HepG2 (cell line): ENCODE measurements around the gene TAF6. TPM values are rescaled to one million over a fixed set of nuclear protein-coding genes. Genes with fewer than 3 reads are reported as not detected.

Experiments
- CREM ChIP-seq, 2 experiments: sonication (generic) in 1 of 2; formaldehyde crosslinking in 1 of 2; IDR thresholded peaks; 2 replicates each; pipeline versions ENCODE4 v1.4.0 to v1.6.1; 2016 to 2020; ENCODE audit warnings: antibody characterized with exemption in 1 of 2, mild to moderate bottlenecking in 1 of 2, missing genetic modification reagents in 1 of 2
- FOXC1 ChIP-seq: sonication (generic); formaldehyde crosslinking; IDR thresholded peaks from 2 replicates; pipeline ENCODE4 v1.8.0; 2022; ENCODE audit warnings: mild to moderate bottlenecking, missing genetic modification reagents, borderline replicate concordance
- HMG20B ChIP-seq: conservative IDR thresholded peaks from 2 replicates; pipeline ENCODE4 v1.6.1; 2016; ENCODE audit warnings: missing genetic modification reagents, missing compliant biosample characterization
- KDM5A ChIP-seq: fragments of 200-600 bp; sonication (generic); IDR thresholded peaks from 2 replicates; pipeline ENCODE4 v1.7.0; 2018; ENCODE audit warnings: antibody characterized with exemption, mild to moderate bottlenecking, low read length, borderline replicate concordance
- NCOA2 ChIP-seq: sonication (generic); formaldehyde crosslinking; IDR thresholded peaks from 2 replicates; pipeline ENCODE4 v1.8.0; 2022; ENCODE audit warnings: inconsistent platforms
- NFYB ChIP-seq: sonication (generic); formaldehyde crosslinking; IDR thresholded peaks from 2 replicates; pipeline ENCODE4 v1.4.0; 2020; ENCODE audit warnings: missing genetic modification reagents
- NR2C2 ChIP-seq: sonication (generic); formaldehyde crosslinking; IDR thresholded peaks from 2 replicates; pipeline ENCODE4 v1.4.0; 2020; ENCODE audit warnings: missing genetic modification reagents, mild to moderate bottlenecking, moderate library complexity, borderline replicate concordance
- POLR2AphosphoS5 ChIP-seq: IDR thresholded peaks from 2 replicates; pipeline ENCODE4 v1.6.1; 2012; ENCODE audit warnings: low read depth, low read length
- SIN3B ChIP-seq: fragments of 150-350 bp; IDR thresholded peaks from 2 replicates; pipeline ENCODE4 v1.6.1; 2014; ENCODE audit warnings: low read length
- SMARCC2 ChIP-seq: fragments of 450-650 bp; IDR thresholded peaks from 2 replicates; pipeline ENCODE4 v1.6.1; 2017; ENCODE audit warnings: antibody characterized with exemption, mild to moderate bottlenecking
- TMF1 ChIP-seq: sonication (generic); formaldehyde crosslinking; IDR thresholded peaks from 2 replicates; pipeline ENCODE4 v1.8.1; 2022; ENCODE audit warnings: low read depth, missing genetic modification reagents
- ZFP1 ChIP-seq: IDR thresholded peaks from 2 replicates; pipeline ENCODE4 v1.6.1; 2016
- ZKSCAN1 ChIP-seq: fragments of 150-350 bp; IDR thresholded peaks from 2 replicates; pipeline ENCODE4 v1.6.1; 2014; ENCODE audit warnings: low read length
- ZNF274 ChIP-seq: sonication (generic); formaldehyde crosslinking; IDR thresholded peaks from 2 replicates; pipeline ENCODE4 v1.5.1; 2020; ENCODE audit warnings: mild to moderate bottlenecking, missing genetic modification reagents
- ZNF460 ChIP-seq: sonication (generic); formaldehyde crosslinking; IDR thresholded peaks from 2 replicates; pipeline ENCODE4 v1.5.1; 2020; ENCODE audit warnings: missing genetic modification reagents, mild to moderate bottlenecking, borderline replicate concordance
- ZNF550 ChIP-seq: sonication (generic); formaldehyde crosslinking; IDR thresholded peaks from 2 replicates; pipeline ENCODE4 v1.4.0; 2020; ENCODE audit warnings: mild to moderate bottlenecking, missing genetic modification reagents, borderline replicate concordance
- ZNF766 ChIP-seq: sonication (generic); formaldehyde crosslinking; IDR thresholded peaks from 2 replicates; pipeline ENCODE4 v1.5.0; 2020; ENCODE audit warnings: missing genetic modification reagents, borderline replicate concordance
- ZNF772 ChIP-seq: sonication (generic); formaldehyde crosslinking; IDR thresholded peaks from 2 replicates; pipeline ENCODE4 v1.5.0; 2020; ENCODE audit warnings: mild to moderate bottlenecking, missing genetic modification reagents
- ZSCAN12 ChIP-seq: sonication (generic); formaldehyde crosslinking; IDR thresholded peaks from 2 replicates; pipeline ENCODE4 v1.9.0; 2021; ENCODE audit warnings: mild to moderate bottlenecking, missing genetic modification reagents
- ZSCAN20 ChIP-seq: sonication (generic); formaldehyde crosslinking; IDR thresholded peaks from 2 replicates; pipeline ENCODE4 v1.4.0; 2020; ENCODE audit warnings: missing genetic modification reagents, mild to moderate bottlenecking, borderline replicate concordance
- polyA plus RNA-seq, 8 experiments: library from polyadenylated mRNA; depleted of rRNA in 3 of 8; stranded (reverse) in 7 of 8; unstranded in 1 of 8; fragments of >200 nt; fragmentation: Illumina TruSeq in 4 of 8; extraction: Trizol in 4 of 8; gene quantifications; 2 replicates each; pipeline versions ENCODE4 v1.2.1 to v1.2.3, GENCODE V29; 2011 to 2016; ENCODE audit warnings: low read depth in 4 of 8, missing spikeins in 1 of 8, mixed read lengths in 1 of 8; ENCODE audit not compliant: insufficient read depth in 1 of 8
- total RNA-seq, 5 experiments: library from RNA; depleted of rRNA; stranded (reverse); fragments of >200 nt; fragmentation: Illumina TruSeq; extraction: Trizol; gene quantifications; 2 replicates each; pipeline ENCODE4 v1.2.3, GENCODE V29; 2016; ENCODE audit warnings: low read depth in 1 of 5
- TF ChIP-seq, protein P1 (sequence below): sonication (generic); formaldehyde crosslinking; IDR thresholded peaks from 2 replicates; pipeline ENCODE4 v1.4.0; 2020; ENCODE audit warnings: mild to moderate bottlenecking, missing genetic modification reagents
- TF ChIP-seq, protein P2 (sequence below): sonication (generic); formaldehyde crosslinking; IDR thresholded peaks from 2 replicates; pipeline ENCODE4 v1.5.0; 2020; ENCODE audit warnings: mild to moderate bottlenecking, missing genetic modification reagents
- TF ChIP-seq, protein P3 (sequence below), 2 experiments: IDR thresholded peaks; 2 replicates each; pipeline ENCODE4 v1.6.1; 2011 to 2012; ENCODE audit warnings: low read length in 2 of 2, borderline replicate concordance in 1 of 2, low read depth in 1 of 2, mild to moderate bottlenecking in 1 of 2, moderate library complexity in 1 of 2
- TF ChIP-seq, protein P4 (sequence below): sonication (generic); formaldehyde crosslinking; IDR thresholded peaks from 2 replicates; pipeline ENCODE4 v1.5.1; 2020; ENCODE audit warnings: missing genetic modification reagents, mild to moderate bottlenecking, borderline replicate concordance

The TAF6 gene
- total and polyA plus RNA-seq, 2 of the 13 experiments (the other 11 are each of a cell fraction or from before 2014, with no cell fraction given): 12.9 to 18.8 TPM

DNA sequence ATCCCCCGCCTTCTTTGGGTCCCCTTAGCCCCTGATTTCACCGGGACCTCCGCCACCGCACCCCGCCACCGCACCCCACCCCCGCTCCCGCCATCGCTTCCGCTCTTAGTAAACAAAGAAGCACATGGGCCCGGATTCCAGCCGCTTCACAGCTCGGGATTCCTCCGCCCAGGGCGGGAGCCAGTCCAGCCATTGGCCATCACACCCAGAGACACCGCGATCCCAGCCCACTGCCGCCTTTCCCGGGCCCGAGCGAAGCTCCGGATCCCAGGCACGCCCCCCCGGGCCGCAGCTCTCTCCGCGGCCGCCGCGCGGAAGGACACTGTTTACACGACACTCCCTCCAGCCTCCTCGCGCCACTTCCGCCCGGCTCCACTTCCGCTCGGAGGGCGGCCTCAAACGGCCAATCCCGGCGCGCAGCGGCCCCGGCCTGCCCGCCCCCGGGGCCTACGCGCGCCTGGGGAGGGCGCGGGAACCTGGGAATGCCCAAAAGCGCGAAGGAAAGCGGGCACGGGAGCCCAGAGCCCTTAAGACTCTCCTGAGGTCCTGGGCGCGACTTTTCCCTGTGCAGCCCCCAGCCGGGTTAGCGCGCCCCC is 18.6 kb downstream of the TAF6 start (continued):
- TF ChIP-seq CREM (IDR thresholded peaks at IDR 0.05) (peak; percentile 52; the same call in 1 of the 2 replicates), CREM (CRISPR knock-in tag; IDR thresholded peaks at IDR 0.05) (0 out of 2 replicates have a peak, but pooled peaks have one; percentile 44), NCOA2 (CRISPR knock-in tag) (no peak), ZNF550 (no peak), SIN3B (peak; percentile 73), FOXC1 (CRISPR knock-in tag) (peak; percentile 56; the same call in 1 of the 2 replicates), ZSCAN20 (CRISPR knock-in tag) (no peak), ZNF460 (no peak), HMG20B (CRISPR knock-in tag) (0 out of 2 replicates have a peak, but pooled peaks have one; percentile 14), ZSCAN12 (CRISPR knock-in tag) (no peak), SMARCC2 (no peak), ZNF274 (peak; percentile 68; the same call in 1 of the 2 replicates), ZFP1 (CRISPR knock-in tag) (no peak; the same call in 1 of the 2 replicates), TMF1 (CRISPR knock-in tag) (0 out of 2 replicates have a peak, but pooled peaks have one; percentile 16), NR2C2 (CRISPR knock-in tag) (peak; percentile 79), ZNF766 (no peak), POLR2AphosphoS5 (no peak), ZNF772 (CRISPR knock-in tag) (peak; percentile 93), NFYB (CRISPR knock-in tag) (peak; percentile 86), ZKSCAN1 (no peak), KDM5A (peak; percentile 81)
- TF ChIP-seq, protein P1, sequence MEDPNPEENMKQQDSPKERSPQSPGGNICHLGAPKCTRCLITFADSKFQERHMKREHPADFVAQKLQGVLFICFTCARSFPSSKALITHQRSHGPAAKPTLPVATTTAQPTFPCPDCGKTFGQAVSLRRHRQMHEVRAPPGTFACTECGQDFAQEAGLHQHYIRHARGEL (CRISPR knock-in tag): no peak
- TF ChIP-seq, protein P2, sequence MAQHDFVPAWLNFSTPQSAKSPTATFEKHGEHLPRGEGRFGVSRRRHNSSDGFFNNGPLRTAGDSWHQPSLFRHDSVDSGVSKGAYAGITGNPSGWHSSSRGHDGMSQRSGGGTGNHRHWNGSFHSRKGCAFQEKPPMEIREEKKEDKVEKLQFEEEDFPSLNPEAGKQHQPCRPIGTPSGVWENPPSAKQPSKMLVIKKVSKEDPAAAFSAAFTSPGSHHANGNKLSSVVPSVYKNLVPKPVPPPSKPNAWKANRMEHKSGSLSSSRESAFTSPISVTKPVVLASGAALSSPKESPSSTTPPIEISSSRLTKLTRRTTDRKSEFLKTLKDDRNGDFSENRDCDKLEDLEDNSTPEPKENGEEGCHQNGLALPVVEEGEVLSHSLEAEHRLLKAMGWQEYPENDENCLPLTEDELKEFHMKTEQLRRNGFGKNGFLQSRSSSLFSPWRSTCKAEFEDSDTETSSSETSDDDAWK (CRISPR knock-in tag): no peak
- TF ChIP-seq, protein P3, sequence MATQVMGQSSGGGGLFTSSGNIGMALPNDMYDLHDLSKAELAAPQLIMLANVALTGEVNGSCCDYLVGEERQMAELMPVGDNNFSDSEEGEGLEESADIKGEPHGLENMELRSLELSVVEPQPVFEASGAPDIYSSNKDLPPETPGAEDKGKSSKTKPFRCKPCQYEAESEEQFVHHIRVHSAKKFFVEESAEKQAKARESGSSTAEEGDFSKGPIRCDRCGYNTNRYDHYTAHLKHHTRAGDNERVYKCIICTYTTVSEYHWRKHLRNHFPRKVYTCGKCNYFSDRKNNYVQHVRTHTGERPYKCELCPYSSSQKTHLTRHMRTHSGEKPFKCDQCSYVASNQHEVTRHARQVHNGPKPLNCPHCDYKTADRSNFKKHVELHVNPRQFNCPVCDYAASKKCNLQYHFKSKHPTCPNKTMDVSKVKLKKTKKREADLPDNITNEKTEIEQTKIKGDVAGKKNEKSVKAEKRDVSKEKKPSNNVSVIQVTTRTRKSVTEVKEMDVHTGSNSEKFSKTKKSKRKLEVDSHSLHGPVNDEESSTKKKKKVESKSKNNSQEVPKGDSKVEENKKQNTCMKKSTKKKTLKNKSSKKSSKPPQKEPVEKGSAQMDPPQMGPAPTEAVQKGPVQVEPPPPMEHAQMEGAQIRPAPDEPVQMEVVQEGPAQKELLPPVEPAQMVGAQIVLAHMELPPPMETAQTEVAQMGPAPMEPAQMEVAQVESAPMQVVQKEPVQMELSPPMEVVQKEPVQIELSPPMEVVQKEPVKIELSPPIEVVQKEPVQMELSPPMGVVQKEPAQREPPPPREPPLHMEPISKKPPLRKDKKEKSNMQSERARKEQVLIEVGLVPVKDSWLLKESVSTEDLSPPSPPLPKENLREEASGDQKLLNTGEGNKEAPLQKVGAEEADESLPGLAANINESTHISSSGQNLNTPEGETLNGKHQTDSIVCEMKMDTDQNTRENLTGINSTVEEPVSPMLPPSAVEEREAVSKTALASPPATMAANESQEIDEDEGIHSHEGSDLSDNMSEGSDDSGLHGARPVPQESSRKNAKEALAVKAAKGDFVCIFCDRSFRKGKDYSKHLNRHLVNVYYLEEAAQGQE (IDR thresholded peaks at IDR 0.05; ENCODE audit: borderline replicate concordance in 1 of 2, low read depth in 1 of 2, low read length in 2 of 2): no peak; a peak in 1 of 4 replicates
- TF ChIP-seq, protein P4, sequence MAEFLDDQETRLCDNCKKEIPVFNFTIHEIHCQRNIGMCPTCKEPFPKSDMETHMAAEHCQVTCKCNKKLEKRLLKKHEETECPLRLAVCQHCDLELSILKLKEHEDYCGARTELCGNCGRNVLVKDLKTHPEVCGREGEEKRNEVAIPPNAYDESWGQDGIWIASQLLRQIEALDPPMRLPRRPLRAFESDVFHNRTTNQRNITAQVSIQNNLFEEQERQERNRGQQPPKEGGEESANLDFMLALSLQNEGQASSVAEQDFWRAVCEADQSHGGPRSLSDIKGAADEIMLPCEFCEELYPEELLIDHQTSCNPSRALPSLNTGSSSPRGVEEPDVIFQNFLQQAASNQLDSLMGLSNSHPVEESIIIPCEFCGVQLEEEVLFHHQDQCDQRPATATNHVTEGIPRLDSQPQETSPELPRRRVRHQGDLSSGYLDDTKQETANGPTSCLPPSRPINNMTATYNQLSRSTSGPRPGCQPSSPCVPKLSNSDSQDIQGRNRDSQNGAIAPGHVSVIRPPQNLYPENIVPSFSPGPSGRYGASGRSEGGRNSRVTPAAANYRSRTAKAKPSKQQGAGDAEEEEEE (CRISPR knock-in tag): peak; percentile 77; the same call in 1 of the 2 replicates
